Keratinocyte (primary cell): Measurements from ENCODE around the gene ARL5A.

Experiments
- CTCF ChIP-seq, 3 experiments: IDR thresholded peaks in 1 of 3; conservative IDR thresholded peaks in 1 of 3; optimal IDR thresholded peaks in 1 of 3; 2 replicates in 2 of 3; 3 replicates in 1 of 3; pipeline versions ENCODE3 to v1.5.1; 2011; ENCODE audit warnings: low read length in 3 of 3, mild to moderate bottlenecking in 3 of 3, moderate library complexity in 2 of 3, control low read depth in 1 of 3, inconsistent platforms in 1 of 3; ENCODE audit not compliant: insufficient read depth in 2 of 3; ENCODE audit errors: extremely low read depth in 1 of 3
- EZH2 ChIP-seq: IDR thresholded peaks from one replicate; pipeline ENCODE4 v1.6.1; 2012; ENCODE audit warnings: inconsistent platforms, mild to moderate bottlenecking, low read length, moderate library complexity

GRCh38 chr2:151872463-151872862, 44.2 kb upstream of the ARL5A start:
- no peak for TF ChIP-seq CTCF (optimal IDR thresholded peaks at IDR 0.05 in 1 of 3, IDR thresholded peaks at IDR 0.05 in 1 of 3, conservative IDR thresholded peaks at IDR 0.05 in 1 of 3; ENCODE audit: extremely low read depth in 1 of 3, insufficient read depth in 2 of 3, low read length in 3 of 3)
- no peak for TF ChIP-seq EZH2
